ENCODE data around the gene GPR162.

The GPR162 gene

DNA sequence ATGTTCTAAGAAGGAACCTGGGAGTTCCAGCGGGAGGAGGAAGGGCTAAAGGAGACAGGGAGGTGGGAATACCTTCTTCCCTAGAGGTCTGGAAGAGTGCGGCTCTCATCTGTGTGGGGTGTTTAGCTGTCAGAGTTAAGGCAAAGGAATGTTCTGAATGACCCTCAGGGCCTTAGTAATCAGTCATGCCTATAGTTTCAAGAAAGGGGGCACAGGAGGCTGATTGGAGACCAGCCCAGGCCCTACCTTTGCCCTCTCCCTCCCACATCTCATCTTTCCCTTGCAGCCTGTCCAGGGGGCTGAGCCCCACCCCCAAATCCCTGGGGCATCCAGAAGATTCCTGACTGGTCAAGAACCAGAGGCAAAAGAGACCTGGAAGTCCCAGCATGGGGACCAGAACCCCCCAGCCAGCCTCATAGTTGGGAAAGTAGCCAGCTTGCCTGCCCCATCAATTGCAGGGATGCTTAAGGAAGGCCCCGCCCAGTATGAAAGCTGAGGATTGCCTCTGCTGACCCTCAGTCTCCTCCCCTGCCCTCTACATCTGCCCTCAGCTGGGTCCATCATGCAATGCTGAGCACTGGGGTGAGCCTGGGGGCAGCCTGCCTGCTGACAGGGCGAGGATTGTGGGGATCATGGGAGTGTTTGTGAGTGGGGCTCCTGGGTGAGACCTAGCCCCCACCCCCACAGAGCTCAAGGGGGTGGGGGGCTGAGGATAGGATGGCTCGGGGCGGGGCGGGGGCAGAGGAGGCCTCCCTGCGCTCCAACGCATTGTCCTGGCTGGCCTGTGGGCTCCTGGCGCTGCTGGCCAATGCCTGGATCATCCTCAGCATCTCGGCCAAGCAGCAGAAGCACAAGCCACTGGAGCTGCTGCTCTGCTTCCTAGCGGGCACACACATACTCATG is 1.8 kb downstream of the GPR162 start:
- DNase-seq: no peak

DNA sequence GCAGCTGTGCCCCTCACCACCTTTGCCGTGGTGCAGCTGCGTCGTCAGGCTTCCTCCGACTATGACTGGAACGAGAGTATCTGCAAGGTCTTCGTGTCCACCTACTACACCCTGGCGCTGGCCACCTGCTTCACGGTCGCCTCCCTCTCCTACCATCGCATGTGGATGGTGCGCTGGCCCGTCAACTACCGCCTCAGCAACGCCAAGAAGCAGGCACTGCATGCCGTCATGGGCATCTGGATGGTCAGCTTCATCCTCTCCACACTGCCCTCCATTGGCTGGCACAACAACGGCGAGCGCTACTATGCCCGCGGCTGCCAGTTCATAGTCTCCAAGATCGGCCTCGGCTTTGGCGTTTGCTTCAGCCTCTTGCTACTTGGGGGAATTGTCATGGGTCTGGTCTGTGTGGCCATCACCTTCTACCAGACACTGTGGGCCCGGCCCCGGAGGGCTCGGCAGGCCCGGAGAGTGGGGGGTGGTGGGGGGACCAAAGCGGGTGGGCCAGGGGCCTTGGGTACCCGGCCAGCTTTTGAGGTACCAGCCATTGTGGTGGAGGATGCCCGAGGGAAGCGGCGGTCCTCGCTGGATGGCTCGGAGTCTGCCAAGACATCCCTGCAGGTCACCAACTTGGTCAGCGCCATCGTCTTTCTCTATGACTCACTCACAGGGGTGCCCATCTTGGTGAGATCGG is 2.6 kb downstream of the GPR162 start:
- no peak for DNase-seq

DNA sequence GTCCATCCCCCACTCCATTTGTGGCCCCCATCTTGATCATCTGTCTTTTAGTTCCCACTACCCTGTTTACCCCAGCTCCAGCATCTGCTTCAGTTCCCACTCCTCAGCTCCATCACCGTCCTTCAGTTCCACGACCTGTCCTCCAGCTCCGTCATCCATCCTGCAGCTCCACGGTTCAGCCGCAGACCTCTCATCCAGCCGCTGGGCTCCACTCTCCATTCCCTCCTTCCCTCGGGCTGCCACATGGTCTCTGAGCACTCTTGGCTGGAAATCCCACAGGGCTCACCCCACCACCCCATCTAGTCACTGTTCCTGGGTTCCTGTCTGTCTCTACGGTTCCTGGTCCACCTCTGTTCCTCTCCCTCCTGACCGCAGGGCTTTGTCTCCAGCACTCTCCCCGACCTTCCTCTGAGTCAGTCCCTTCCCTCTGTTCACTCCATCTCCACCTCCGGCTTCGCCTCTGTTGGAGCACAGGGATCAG is 3.3 kb downstream of the GPR162 start:
- no peak for DNase-seq

DNA sequence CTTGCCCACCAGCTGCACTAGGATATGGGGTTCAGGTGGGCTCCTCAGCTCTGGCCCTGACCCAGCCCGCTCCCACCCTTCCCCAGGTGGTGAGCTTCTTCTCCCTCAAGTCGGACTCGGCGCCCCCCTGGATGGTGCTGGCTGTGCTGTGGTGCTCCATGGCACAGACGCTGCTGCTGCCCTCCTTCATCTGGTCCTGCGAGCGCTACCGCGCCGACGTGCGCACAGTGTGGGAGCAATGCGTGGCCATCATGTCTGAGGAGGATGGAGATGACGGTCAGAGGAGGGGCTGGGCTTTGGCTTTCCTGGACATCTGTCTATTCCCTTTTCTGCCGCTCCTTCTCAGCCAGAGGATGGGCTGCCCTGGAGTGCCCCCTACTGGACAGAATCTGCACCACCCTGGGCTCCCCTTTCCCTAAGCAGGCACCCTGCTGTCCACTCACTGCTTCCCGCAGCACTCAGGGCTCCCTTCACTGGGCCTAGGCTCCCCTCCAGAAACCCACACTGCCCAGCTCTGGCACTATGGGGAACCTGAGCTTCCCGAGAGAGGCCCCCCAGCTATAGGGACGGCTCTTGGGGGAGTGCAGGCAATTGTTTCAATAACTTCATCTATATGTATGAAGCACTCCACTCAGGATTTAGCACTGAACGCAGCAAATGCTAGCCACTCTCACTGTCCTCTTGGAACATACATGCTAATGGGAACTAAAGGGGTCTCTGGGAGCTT is 3.9 kb downstream of the GPR162 start:
- no peak for DNase-seq

DNA sequence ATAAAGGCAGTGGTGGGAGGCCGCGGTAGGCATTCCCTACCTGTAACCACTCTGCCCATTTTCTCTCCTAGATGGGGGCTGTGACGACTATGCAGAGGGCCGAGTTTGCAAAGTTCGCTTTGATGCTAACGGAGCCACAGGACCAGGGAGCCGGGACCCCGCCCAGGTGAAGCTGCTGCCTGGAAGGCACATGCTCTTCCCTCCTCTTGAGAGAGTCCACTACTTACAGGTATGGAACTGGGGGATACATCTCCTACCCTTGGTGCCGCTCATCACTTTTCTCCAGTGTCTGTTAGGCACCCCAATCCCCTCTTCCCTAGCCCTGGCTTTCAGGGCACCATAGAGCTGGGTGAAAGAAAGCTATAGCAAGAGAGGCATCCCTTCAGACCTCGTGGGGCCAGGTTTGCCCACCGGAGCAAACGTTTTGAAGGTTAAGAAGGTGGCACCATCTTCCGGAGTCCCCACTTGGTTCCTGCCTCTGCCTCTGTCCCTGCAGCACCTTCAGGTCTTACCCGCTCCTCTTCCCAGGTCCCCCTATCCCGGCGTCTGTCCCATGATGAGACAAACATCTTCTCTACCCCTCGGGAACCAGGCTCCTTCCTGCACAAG is 4.6 kb downstream of the GPR162 start:
- no peak for DNase-seq

DNA sequence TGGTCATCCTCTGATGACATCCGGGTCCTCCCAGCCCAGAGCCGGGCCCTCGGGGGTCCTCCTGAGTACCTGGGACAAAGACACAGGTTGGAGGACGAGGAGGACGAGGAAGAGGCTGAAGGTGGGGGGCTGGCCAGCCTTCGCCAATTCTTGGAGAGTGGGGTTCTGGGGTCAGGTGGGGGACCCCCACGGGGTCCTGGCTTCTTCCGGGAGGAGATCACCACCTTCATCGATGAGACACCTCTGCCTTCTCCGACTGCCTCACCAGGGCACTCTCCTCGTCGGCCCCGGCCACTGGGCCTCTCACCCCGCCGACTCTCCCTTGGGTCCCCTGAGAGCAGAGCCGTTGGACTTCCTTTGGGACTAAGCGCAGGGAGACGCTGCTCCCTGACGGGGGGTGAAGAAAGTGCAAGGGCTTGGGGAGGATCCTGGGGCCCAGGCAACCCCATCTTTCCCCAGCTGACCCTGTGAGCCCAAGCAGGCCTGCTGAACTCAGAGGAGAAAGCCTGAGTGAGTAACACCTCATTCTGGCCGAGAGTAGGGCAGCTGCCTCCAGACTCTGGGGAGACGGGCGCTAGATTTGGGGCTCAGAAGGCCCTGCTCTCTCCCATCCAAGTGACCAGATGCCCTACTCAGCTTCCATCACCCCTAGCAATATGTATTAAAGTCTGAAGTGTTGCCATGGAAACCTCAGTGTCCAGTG is 5.3 kb downstream of the GPR162 start:
- DNase-seq: no peak

DNA sequence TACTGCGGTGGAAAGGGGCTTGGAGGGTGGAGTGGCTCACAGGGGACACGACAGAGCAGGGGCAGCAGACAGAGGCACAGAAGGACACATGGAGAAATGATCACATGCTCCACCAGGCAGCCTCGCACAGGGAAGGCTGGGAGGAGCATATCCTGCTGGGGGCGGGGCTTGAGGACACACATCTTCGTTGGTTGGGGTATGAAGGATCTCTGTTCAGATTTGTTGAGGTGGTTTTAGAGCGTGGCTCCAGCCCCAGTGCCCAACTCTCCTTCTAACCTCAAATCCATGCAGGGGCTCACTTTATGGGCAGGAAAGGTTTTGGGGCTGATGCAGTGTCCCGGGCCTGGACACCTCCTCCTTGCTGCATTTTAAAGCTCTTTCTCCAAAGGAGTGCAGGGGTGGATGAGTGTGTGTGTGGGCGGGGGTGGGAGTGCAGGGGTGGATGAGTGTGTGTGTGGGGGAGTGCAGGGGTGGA is 5.9 kb downstream of the GPR162 start:
- no peak for DNase-seq

DNA sequence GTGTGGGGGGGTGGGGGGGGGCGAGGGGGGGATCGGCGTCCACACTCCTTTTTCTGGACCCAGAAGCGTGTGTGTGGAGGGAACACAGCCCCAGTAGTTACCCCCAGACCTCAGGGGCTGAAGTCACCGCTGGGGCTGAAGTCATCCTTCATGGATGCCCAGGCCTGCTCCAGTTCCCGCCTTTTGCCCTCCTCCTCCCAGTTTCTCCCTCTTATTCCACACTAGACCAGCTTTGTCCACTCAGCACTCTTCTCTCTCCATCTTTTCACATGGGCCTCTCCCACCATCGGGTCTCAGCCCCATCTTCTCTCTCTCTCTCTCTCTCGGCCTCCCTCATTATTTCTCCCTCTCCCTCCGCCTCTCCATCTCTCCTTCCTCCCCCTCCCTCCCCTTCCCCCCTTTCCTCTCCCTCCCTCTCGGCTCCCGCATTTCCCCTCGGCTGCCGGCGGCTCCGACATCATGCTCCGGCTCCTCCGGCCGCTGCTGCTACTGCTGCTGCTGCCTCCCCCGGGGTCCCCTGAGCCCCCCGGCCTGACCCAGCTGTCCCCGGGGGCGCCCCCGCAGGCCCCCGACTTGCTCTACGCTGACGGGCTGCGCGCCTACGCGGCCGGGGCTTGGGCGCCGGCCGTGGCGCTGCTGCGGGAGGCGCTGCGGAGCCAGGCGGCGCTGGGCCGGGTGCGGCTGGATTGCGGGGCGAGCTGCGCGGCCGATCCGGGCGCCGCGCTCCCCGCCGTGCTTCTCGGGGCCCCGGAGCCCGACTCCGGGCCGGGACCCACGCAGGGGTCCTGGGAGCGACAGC is 6.6 kb downstream of the GPR162 start, which contains the start of gene P3H3:
TSS of gene P3H3 (plus strand) at position 426 of the 799 bp plus-strand sequence. CDS start at position 460, 34 bp downstream.
- DNase-seq: no peak

DNA sequence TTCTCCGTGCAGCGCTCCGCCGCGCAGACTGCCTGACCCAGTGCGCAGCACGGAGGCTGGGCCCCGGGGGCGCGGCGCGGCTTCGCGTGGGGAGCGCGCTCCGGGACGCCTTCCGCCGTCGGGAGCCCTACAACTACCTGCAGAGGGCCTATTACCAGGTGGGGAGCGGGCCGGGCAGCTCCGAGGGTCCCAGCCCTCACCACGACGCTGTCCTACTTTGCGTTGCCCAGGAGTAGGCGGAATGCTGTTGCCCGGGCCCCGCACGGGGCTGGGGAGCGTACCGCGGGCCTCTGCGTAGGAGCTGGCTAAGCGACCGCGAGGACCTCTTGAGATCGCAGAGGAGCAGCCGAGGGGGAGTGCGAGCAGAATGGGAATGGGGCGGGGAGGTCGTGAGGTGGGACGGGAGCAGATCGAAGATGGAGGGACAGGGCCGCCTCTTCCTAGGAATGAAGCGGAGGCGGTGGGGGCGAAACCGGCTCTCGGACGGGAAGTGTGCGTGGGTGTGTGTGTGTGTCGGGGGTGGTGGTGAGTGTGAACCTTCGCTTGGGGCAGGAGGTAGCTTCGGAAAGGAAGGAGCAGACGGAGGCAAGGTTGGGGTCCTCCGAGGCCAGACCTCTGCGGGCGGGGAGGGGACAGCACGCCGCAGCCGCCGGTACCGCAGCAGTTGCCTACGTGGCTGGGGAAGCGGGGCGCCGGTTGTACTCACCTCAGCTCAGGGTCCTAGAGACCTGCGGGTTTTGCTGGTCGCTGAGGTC is 7.3 kb downstream of the GPR162 start:
- DNase-seq: no peak

DNA sequence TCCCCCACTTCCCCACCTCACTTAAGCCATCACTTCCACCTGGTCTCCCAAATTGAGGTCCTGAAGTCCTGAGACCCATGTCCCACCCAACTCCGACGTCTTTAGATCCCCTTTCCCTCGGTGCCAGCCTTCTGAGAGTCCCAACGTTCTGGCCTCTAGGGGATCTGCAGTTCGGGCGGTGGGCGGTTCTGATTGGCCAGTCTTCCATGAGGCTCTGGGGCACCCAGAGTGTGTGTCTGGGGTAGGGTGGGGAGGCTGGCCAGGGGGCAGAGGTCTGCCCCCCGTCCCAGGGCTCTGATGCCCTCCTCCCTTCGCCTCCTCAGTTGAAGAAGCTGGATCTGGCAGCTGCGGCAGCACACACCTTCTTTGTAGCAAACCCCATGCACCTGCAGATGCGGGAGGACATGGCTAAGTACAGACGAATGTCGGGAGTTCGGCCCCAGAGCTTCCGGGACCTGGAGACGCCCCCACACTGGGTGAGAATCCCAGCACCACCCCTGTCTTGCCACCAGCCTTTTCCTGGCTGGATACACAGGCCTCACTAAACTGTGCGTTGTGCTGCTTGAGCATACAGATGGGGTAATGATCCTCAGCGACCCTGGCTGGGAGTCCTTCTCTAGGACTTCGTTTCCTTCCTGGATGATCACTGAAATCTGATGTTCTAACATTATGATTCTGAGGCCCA is 8.1 kb downstream of the GPR162 start:
- DNase-seq: no peak

DNA sequence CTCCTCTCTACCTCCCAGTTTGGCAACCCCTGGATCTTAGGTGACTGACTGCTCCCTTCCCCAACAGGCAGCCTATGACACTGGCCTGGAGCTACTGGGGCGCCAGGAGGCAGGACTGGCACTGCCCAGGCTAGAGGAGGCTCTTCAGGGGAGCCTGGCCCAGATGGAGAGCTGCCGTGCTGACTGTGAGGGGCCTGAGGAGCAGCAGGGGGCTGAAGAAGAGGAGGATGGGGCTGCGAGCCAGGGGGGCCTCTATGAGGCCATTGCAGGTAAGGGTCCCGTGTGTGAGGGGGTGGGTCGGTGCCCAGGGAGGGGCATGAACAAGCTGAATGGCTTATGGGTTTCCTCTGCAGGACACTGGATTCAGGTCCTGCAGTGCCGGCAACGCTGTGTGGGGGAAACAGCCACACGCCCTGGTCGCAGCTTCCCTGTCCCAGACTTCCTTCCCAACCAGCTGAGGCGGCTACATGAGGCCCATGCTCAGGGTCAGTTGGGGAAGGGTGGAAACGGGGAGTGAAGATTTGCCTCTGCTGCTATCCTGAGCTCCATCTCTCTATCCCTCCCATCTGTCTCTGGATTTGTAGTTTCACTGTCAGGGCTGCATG is 8.8 kb downstream of the GPR162 start:
- no peak for DNase-seq

DNA sequence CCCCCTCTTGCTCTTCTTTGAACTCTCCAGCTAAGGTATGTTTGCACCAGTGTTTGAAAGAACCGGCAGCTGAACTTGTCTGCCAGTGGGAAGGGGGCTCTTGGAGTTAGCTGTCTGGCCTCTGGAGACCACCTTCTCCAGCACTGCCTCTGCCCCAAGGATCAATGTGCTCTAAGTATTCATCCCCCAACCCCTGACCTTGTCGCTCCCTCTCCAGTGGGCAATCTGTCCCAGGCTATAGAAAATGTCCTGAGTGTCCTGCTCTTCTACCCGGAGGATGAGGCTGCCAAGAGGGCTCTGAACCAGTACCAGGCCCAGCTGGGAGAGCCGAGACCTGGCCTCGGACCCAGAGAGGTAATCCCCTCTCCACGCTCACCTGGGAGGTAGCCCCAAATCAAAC is 9.4 kb downstream of the GPR162 start:
- DNase-seq: no peak

DNA sequence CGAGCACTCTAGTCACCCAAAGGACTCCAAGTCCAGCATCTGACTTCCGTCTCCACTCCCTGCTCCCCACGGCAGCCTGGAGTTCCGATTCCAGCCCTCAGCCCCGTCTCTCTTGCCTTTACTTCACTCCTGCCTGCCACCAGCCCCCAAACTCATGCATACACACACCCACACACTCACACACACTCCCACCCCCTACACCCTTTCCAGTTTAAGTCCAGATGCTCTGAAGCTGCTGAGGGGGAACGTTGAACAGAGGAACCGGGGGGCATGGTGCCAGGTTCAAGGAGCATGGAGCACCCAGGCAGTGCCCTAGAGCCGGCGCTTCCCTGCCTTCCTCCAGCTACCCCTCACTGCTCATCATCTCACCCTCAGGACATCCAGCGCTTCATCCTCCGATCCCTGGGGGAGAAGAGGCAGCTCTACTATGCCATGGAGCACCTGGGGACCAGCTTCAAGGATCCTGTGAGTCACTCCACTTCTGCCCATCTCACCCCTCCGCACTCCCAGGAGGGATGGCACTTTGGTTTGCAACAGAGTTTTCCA is 9.9 kb downstream of the GPR162 start:
- no peak for DNase-seq

DNA sequence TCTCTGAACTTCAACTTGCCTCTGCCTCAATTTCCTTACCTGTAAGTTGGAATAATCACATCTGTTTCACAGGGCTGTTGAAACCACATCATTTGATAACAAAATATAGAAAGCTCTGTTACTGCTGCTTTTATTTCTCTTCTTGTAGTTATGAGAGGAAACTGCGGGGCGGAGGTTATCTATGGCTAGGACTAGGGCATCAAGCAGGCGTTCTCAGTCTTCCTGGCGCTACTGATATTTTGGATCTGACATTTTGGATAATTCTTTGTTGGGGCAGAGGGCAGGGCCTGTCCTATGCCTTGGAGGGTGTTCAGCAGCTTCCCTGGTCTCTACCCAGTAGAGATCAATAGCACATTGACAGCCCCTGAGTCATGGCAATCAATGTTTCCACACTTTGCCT is 10.5 kb downstream of the GPR162 start:
- DNase-seq: no peak

DNA sequence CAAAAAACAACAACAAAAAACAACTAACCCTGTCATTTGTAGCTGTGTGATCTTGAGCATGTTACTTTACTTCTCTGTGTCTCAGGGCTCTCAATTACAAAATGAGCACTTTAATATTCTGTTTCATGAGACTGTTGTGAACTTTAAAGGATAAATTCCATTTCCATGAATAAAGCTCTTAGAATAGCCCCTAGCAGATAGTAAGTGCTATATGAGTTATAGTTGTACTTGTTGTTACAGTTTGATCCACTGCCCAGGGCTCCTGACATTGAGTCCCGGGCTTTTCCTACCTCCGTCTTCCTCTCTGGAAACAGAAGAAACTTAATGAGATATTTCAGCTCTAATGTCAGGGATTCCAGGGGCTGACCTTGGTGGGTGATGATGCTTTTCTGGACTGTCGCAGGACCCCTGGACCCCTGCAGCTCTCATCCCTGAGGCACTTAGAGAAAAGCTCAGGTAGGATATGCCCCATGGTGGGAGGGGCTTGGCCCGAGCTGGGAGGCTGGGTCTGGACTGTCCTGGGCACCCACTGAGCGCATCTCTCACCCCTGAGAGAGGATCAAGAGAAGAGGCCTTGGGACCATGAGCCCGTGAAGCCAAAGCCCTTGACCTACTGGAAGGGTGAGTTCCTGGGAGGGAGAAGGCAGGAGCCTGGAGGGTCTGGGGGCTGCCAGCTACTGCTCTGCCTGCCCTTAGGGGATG is 11.7 kb downstream of the GPR162 start:
- DNase-seq: no peak

DNA sequence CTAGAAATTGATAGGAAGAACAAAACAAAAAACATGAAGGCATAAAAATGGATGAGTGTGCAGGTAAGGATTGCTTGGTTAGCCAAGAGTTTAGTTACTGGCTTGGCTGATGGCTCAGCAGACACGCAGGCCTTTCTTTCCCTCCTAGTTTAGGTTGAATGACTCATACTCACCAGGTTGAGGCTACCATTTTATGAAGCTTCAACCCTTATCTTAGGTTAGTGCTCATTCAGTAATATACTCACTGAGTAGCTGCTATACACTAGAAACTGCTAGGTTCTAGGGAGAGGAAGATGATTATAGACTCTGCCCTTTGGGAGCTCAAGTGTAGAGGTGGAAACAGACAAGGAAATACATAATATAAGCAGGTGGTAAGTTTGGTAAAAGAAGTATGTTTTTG is 12.6 kb downstream of the GPR162 start:
- no peak for DNase-seq

DNA sequence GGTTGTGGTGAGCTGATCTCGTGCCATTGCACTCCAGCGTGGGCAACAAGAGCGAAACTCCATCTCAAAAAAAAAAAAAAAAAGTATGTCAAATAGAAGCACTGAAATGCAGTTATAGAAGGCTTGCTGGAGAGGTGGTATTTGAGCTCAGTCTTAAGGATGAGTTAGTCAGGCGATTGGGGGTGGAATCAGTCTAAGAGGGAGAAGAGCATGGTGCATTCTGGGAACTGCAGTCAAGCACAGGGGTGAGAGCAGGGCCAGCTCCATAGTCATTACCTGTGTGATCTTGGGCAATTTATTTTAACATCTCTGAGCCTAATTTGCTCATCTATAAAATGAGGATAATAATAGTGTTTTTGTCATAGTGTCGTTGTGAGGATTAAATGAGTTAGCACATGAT is 13.3 kb downstream of the GPR162 start:
- DNase-seq: no peak

DNA sequence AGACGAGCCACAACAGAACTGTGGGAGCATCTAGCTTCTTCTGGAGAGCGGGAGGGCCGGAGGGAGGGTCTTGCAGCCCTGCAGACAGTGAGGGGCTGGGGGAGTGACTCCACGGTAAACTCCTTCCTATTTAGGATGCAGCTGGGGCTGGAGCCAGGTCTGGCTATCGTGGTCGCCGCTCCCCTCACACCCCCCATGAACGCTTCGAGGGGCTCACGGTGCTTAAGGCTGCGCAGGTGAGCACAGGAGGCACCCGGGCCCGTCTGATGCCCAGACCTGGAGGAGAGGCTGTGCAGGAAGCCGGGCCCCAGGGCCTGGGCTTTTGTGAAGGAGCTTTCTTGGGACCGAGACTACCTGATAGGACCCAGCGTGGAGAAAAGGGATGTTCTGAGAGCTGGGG is 15.2 kb downstream of the GPR162 start:
- no peak for DNase-seq

Measured in NCI-H510A (cell line).